ENCODE results near the gene IFNL1. TPM values are rescaled to one million over a fixed set of nuclear protein-coding genes. Genes with fewer than 3 reads are reported as not detected.

IFNL1 gene
- total and polyA plus RNA-seq, 9 of the 15 experiments (the other 6 are each of a cell fraction or from before 2014, with no cell fraction given): not detected

DNA sequence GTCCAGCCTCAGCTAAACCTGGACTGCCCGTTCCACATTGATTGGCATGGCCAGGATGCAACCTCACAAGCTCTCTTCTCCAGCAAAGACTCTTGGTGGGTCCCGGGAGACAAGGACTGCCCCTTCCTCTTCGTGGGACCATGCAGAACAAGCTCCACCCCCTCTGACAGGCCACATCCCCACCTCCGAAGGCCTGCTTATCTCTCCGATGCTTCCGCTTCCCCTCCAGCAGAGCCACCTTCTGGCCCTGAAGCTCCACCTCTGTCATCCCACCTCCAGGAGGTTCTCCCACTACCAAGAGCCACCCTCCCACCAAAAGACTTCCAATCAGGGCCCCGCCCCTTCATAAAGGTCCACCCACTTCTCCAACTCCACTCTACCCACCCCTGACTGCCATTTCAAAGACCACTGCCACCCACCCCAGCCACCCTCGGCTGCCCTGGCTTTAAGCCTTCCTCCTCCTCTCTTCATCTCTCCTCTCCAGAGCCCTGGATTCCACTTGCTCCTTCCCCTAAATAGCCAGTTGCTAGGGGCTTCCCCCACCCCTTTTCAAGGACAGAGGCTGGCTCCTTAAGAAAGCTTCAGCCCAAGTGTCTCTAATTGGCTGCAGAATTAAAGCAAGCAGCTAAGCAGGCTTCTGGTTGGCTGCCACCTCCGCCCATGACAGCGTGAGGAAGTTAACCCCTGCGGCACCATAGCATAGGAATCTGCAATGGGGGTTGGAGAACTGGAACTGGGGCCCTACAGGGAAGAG is 14.5 kb downstream of the IFNL1 start (continued):
- TF ChIP-seq, protein P1, sequence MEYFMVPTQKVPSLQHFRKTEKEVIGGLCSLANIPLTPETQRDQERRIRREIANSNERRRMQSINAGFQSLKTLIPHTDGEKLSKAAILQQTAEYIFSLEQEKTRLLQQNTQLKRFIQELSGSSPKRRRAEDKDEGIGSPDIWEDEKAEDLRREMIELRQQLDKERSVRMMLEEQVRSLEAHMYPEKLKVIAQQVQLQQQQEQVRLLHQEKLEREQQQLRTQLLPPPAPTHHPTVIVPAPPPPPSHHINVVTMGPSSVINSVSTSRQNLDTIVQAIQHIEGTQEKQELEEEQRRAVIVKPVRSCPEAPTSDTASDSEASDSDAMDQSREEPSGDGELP (CRISPR knock-in tag; IDR thresholded peaks at IDR 0.05; ENCODE audit: borderline replicate concordance): peak; percentile 63; the same call in 1 of the 2 replicates
- TF ChIP-seq TCF7 (IDR thresholded peaks at IDR 0.05; ENCODE audit: borderline replicate concordance) (no peak), TAF15 (IDR thresholded peaks at IDR 0.05; ENCODE audit: low read depth, low read length) (no peak), ZFP36 (IDR thresholded peaks at IDR 0.05; ENCODE audit: low read depth, low read length, partially characterized antibody) (no peak), ZEB2 (IDR thresholded peaks at IDR 0.05) (0 out of 2 replicates have a peak, but pooled peaks have one; percentile 66), ELF2 (CRISPR knock-in tag; IDR thresholded peaks at IDR 0.05) (no peak), NCOA1 (IDR thresholded peaks at IDR 0.05; ENCODE audit: low read depth) (peak; percentile 41; the same call in 1 of the 2 replicates), POLR2AphosphoS5 (IDR thresholded peaks at IDR 0.05; ENCODE audit: control insufficient read depth, insufficient read depth, low read depth, low read length) (0 out of 2 replicates have a peak, but pooled peaks have one; percentile 21), ZFP1 (CRISPR knock-in tag; IDR thresholded peaks at IDR 0.05) (no peak), NFE2L1 (tag; IDR thresholded peaks at IDR 0.05; ENCODE audit: borderline replicate concordance, low read depth) (no peak), ZSCAN29 (IDR thresholded peaks at IDR 0.05) (no peak)
- TF ChIP-seq, protein P2, sequence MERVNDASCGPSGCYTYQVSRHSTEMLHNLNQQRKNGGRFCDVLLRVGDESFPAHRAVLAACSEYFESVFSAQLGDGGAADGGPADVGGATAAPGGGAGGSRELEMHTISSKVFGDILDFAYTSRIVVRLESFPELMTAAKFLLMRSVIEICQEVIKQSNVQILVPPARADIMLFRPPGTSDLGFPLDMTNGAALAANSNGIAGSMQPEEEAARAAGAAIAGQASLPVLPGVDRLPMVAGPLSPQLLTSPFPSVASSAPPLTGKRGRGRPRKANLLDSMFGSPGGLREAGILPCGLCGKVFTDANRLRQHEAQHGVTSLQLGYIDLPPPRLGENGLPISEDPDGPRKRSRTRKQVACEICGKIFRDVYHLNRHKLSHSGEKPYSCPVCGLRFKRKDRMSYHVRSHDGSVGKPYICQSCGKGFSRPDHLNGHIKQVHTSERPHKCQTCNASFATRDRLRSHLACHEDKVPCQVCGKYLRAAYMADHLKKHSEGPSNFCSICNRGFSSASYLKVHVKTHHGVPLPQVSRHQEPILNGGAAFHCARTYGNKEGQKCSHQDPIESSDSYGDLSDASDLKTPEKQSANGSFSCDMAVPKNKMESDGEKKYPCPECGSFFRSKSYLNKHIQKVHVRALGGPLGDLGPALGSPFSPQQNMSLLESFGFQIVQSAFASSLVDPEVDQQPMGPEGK (CRISPR knock-in tag; IDR thresholded peaks at IDR 0.05; ENCODE audit: borderline replicate concordance): no peak
- TF ChIP-seq, protein P3, sequence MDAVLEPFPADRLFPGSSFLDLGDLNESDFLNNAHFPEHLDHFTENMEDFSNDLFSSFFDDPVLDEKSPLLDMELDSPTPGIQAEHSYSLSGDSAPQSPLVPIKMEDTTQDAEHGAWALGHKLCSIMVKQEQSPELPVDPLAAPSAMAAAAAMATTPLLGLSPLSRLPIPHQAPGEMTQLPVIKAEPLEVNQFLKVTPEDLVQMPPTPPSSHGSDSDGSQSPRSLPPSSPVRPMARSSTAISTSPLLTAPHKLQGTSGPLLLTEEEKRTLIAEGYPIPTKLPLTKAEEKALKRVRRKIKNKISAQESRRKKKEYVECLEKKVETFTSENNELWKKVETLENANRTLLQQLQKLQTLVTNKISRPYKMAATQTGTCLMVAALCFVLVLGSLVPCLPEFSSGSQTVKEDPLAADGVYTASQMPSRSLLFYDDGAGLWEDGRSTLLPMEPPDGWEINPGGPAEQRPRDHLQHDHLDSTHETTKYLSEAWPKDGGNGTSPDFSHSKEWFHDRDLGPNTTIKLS (IDR thresholded peaks at IDR 0.05; ENCODE audit: borderline replicate concordance, low read depth): no peak
